OCI-LY1 (cell line): ENCODE measurements around the gene IQGAP2.

ENCODE experiments used
- H2AFZ ChIP-seq: fragments of 200-600 bp; sonication (generic), shearing (Covaris generic); 2 replicates; pipeline ENCODE4 v1.6.0; 2014; ENCODE audit warnings: antibody characterized with exemption, mild to moderate bottlenecking, low read length
- H3F3A ChIP-seq: fragments of 200-600 bp; sonication (generic), shearing (Covaris generic); 2 replicates; pipeline ENCODE4 v1.6.0; 2014; ENCODE audit warnings: mild to moderate bottlenecking, antibody characterized with exemption, low read length, moderate library complexity; ENCODE audit not compliant: insufficient read depth
- H3K27ac ChIP-seq: fragments of 200-600 bp; sonication (generic); 2 replicates; pipeline ENCODE4 v1.5.1; 2014; ENCODE audit warnings: low read length, mixed run types, mild to moderate bottlenecking, low read depth; ENCODE audit not compliant: poor library complexity, severe bottlenecking
- H3K27me3 ChIP-seq: fragments of 200-600 bp; sonication (generic); 2 replicates; pipeline ENCODE4 v1.6.0; 2014; ENCODE audit warnings: antibody characterized with exemption, mild to moderate bottlenecking, low read length, moderate library complexity; ENCODE audit not compliant: insufficient read depth
- H3K36me3 ChIP-seq: fragments of 200-600 bp; sonication (generic); 2 replicates; pipeline ENCODE4 v1.6.1; 2014; ENCODE audit warnings: mild to moderate bottlenecking, antibody characterized with exemption, low read length, moderate library complexity, mixed read lengths; ENCODE audit not compliant: insufficient read depth
- H3K4me1 ChIP-seq: fragments of 200-600 bp; sonication (generic); 2 replicates; pipeline ENCODE4 v1.5.1; 2014; ENCODE audit warnings: mild to moderate bottlenecking, low read length, moderate library complexity; ENCODE audit not compliant: insufficient read depth, severe bottlenecking
- H3K4me2 ChIP-seq: fragments of 200-600 bp; sonication (generic), shearing (Covaris generic); 2 replicates; pipeline ENCODE4 v1.6.1; 2014; ENCODE audit warnings: low read length
- H3K4me3 ChIP-seq: fragments of 200-600 bp; sonication (generic); 2 replicates; pipeline ENCODE4 v1.5.1; 2014; ENCODE audit warnings: low read length, low read depth, mild to moderate bottlenecking, mixed read lengths; ENCODE audit not compliant: poor library complexity, severe bottlenecking
- H3K79me2 ChIP-seq: fragments of 200-600 bp; shearing (Covaris generic); 2 replicates; pipeline ENCODE4 v1.6.1; 2016; ENCODE audit warnings: mixed run types, low read length, mixed read lengths; ENCODE audit not compliant: insufficient read depth
- H3K9ac ChIP-seq: fragments of 200-600 bp; sonication (generic), shearing (Covaris generic); 2 replicates; pipeline ENCODE4 v1.6.1; 2014; ENCODE audit warnings: mild to moderate bottlenecking, low read length, mixed read lengths
- H3K9me2 ChIP-seq: fragments of 200-600 bp; sonication (generic), shearing (Covaris generic); 2 replicates; pipeline ENCODE4 v1.6.1; 2014; ENCODE audit warnings: low read depth, mild to moderate bottlenecking, low read length, mixed read lengths
- H3K9me3 ChIP-seq: fragments of 200-600 bp; shearing (Covaris generic); 2 replicates; pipeline ENCODE4 v1.6.1; 2014; ENCODE audit warnings: low read length, mixed read lengths
- H4K20me1 ChIP-seq: fragments of 200-600 bp; sonication (generic), shearing (Covaris generic); 2 replicates; pipeline ENCODE4 v1.6.0; 2016; ENCODE audit warnings: mild to moderate bottlenecking, low read length; ENCODE audit not compliant: insufficient read depth
- CTCF ChIP-seq: fragments of 200-600 bp; sonication (generic), shearing (Covaris generic); IDR thresholded peaks from 2 replicates; pipeline ENCODE4 v1.5.1; 2017; ENCODE audit warnings: mild to moderate bottlenecking, antibody characterized with exemption, low read length, moderate library complexity, mixed read lengths
- EZH2 ChIP-seq: fragments of 200-600 bp; sonication (generic), shearing (Covaris generic); IDR thresholded peaks from 2 replicates; pipeline ENCODE4 v1.8.0; 2017; ENCODE audit warnings: borderline replicate concordance, mixed run types, mild to moderate bottlenecking, antibody characterized with exemption, low read length, moderate library complexity, mixed read lengths

IQGAP2 gene

GRCh38 chr5:76532973-76533372, 129.9 kb downstream of the IQGAP2 start:
- no peak overlapping the region for H3K4me3 ChIP-seq
- H3F3A ChIP-seq, result no peaks in the 10 kb centered on the region
- H3K4me1 ChIP-seq, result no peaks in the 10 kb centered on the region
- no peaks in the 10 kb centered on the region for H3K27me3 ChIP-seq
- no peaks in the 10 kb centered on the region for H3K79me2 ChIP-seq
- H3K36me3 ChIP-seq, result no peaks in the 10 kb centered on the region
- H3K27ac ChIP-seq, result no peak overlapping the region
- H3K9me3 ChIP-seq, result no peaks in the 10 kb centered on the region
- no peaks in the 10 kb centered on the region for H3K9me2 ChIP-seq
- no peaks in the 10 kb centered on the region for H4K20me1 ChIP-seq
- H2AFZ ChIP-seq, result no peak overlapping the region
- TF ChIP-seq EZH2, result no peak
- TF ChIP-seq CTCF, result no peak
- H3K9ac ChIP-seq, result no peak overlapping the region
- no peak overlapping the region for H3K4me2 ChIP-seq

GRCh38 chr5:76535577-76535976, 132.5 kb downstream of the IQGAP2 start:
- Histone ChIP-seq H3K9ac (no peak overlapping the region), H2AFZ (no peak overlapping the region), H3K4me1 (no peaks in the 10 kb centered on the region), H3K79me2 (no peaks in the 10 kb centered on the region), H3K36me3 (no peaks in the 10 kb centered on the region), H3K9me3 (no peaks in the 10 kb centered on the region), H3K27me3 (no peaks in the 10 kb centered on the region), H3K4me2 (no peak overlapping the region), H4K20me1 (no peaks in the 10 kb centered on the region), H3F3A (no peaks in the 10 kb centered on the region), H3K4me3 (no peak overlapping the region), H3K27ac (no peak overlapping the region), H3K9me2 (no peaks in the 10 kb centered on the region)
- TF ChIP-seq EZH2 (no peak), CTCF (no peak)

GRCh38 chr5:76537073-76537543, 134.0 kb downstream of the IQGAP2 start:
- Histone ChIP-seq H3K4me2 (no peak overlapping the region), H3K9me3 (no peaks in the 10 kb centered on the region), H2AFZ (no peak overlapping the region), H3K79me2 (no peaks in the 10 kb centered on the region), H3K9me2 (no peaks in the 10 kb centered on the region), H3F3A (no peaks in the 10 kb centered on the region), H3K27ac (no peak overlapping the region), H3K36me3 (no peaks in the 10 kb centered on the region), H3K27me3 (no peaks in the 10 kb centered on the region), H3K4me3 (no peak overlapping the region), H3K4me1 (no peaks in the 10 kb centered on the region), H4K20me1 (no peaks in the 10 kb centered on the region), H3K9ac (no peak overlapping the region)
- TF ChIP-seq CTCF (no peak), EZH2 (no peak)
